Breast epithelium (tissue), 3 donors: Measurements from ENCODE around the gene CNTNAP2.

Experiments used
- CTCF ChIP-seq, 3 donors: fragments of 450-650 bp; IDR thresholded peaks; one replicate each; pipeline ENCODE4 v1.5.1; 2016 to 2017; ENCODE audit warnings: antibody characterized with exemption in 3 of 3, mild to moderate bottlenecking in 3 of 3, moderate library complexity in 3 of 3
- POLR2A ChIP-seq: fragments of 450-650 bp; IDR thresholded peaks from one replicate; pipeline ENCODE4 v1.6.1; 2016; ENCODE audit warnings: antibody characterized with exemption, mild to moderate bottlenecking, moderate library complexity
- POLR2AphosphoS5 ChIP-seq, 3 donors: sonication (generic); formaldehyde crosslinking; IDR thresholded peaks; one replicate each; pipeline ENCODE4 v1.6.1; 2017; ENCODE audit warnings: antibody characterized with exemption in 3 of 3

DNA sequence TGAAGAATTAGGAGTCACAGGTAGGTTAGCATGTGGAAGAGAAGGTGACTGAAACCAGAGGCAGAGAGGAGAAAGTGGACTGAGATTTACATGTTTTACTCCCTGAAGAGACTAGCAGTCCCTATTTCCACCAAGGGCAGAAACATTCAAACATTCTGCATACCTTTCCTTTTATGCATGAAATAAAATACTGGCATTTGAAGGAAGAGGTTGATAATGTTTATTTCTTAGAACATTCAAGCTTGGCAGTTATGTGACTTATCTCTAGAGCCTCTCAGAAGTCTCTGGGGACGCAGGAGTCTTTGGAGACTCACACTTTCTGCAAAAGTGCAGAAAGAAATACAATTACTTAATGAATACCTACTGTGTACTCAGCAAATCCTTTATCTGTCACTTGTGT is 1966.8 kb downstream of the CNTNAP2 start:
- no peak for TF ChIP-seq CTCF (IDR thresholded peaks at IDR 0.05)
- TF ChIP-seq POLR2A: no peak
- TF ChIP-seq POLR2AphosphoS5 (IDR thresholded peaks at IDR 0.05): no peak
